HepG2 (cell line): Measurements from ENCODE around the gene MXD1. TPM values are rescaled to one million over a fixed set of nuclear protein-coding genes. Genes with fewer than 3 reads are reported as not detected.

Source experiments
- AKAP8 ChIP-seq: sonication (generic); formaldehyde crosslinking; IDR thresholded peaks from 2 replicates; pipeline ENCODE4 v1.5.1; 2020; ENCODE audit warnings: mild to moderate bottlenecking, missing genetic modification reagents
- CEBPG ChIP-seq: IDR thresholded peaks from 2 replicates; pipeline ENCODE4 v1.6.1; 2016
- GABPA ChIP-seq, 2 experiments: IDR thresholded peaks; 2 replicates each; pipeline ENCODE4 v1.6.1; 2011 to 2016; ENCODE audit warnings: low read depth in 2 of 2, low read length in 1 of 2, missing biosample characterization in 1 of 2, missing genetic modification characterization in 1 of 2
- IRF2 ChIP-seq: IDR thresholded peaks from 2 replicates; pipeline ENCODE4 v1.6.1; 2018; ENCODE audit warnings: missing genetic modification reagents, missing compliant biosample characterization
- KDM3A ChIP-seq: IDR thresholded peaks from 2 replicates; pipeline ENCODE4 v1.6.1; 2018; ENCODE audit warnings: low read depth, missing compliant biosample characterization
- KMT2B ChIP-seq: IDR thresholded peaks from 2 replicates; pipeline ENCODE4 v1.6.1; 2016; ENCODE audit warnings: missing genetic modification reagents, missing compliant biosample characterization
- NPAS2 ChIP-seq: sonication (generic); formaldehyde crosslinking; IDR thresholded peaks from 2 replicates; pipeline ENCODE4 v1.8.0; 2022; ENCODE audit warnings: mild to moderate bottlenecking, missing genetic modification reagents, borderline replicate concordance
- POLR2AphosphoS5 ChIP-seq: IDR thresholded peaks from 2 replicates; pipeline ENCODE4 v1.6.1; 2012; ENCODE audit warnings: low read depth, low read length
- RELA ChIP-seq: sonication (generic); formaldehyde crosslinking; IDR thresholded peaks from 2 replicates; pipeline ENCODE4 v1.4.0; 2020; ENCODE audit warnings: missing genetic modification reagents
- SAP130 ChIP-seq: IDR thresholded peaks from 2 replicates; pipeline ENCODE4 v1.6.1; 2016; ENCODE audit warnings: low read depth
- SRY ChIP-seq: sonication (generic); formaldehyde crosslinking; IDR thresholded peaks from 2 replicates; pipeline ENCODE4 v1.8.0; 2022; ENCODE audit warnings: mild to moderate bottlenecking, missing genetic modification reagents
- XBP1 ChIP-seq: sonication (generic); formaldehyde crosslinking; IDR thresholded peaks from 2 replicates; pipeline ENCODE4 v1.5.0; 2020; ENCODE audit warnings: missing genetic modification reagents
- ZNF138 ChIP-seq: sonication (generic); formaldehyde crosslinking; IDR thresholded peaks from 2 replicates; pipeline ENCODE4 v1.5.0; 2020; ENCODE audit warnings: mild to moderate bottlenecking, low read depth, missing genetic modification reagents
- ZNF430 ChIP-seq: sonication (generic); formaldehyde crosslinking; IDR thresholded peaks from 2 replicates; pipeline ENCODE4 v1.9.0; 2021; ENCODE audit warnings: mild to moderate bottlenecking, missing genetic modification reagents
- ZNF432 ChIP-seq: sonication (generic); formaldehyde crosslinking; IDR thresholded peaks from 2 replicates; pipeline ENCODE4 v1.5.0; 2020; ENCODE audit warnings: missing genetic modification reagents, mild to moderate bottlenecking, borderline replicate concordance
- polyA plus RNA-seq, 8 experiments: library from polyadenylated mRNA; depleted of rRNA in 3 of 8; stranded (reverse) in 7 of 8; unstranded in 1 of 8; fragments of >200 nt; fragmentation: Illumina TruSeq in 4 of 8; extraction: Trizol in 4 of 8; gene quantifications; 2 replicates each; pipeline versions ENCODE4 v1.2.1 to v1.2.3, GENCODE V29; 2011 to 2016; ENCODE audit warnings: low read depth in 4 of 8, missing spikeins in 1 of 8, mixed read lengths in 1 of 8; ENCODE audit not compliant: insufficient read depth in 1 of 8
- total RNA-seq, 5 experiments: library from RNA; depleted of rRNA; stranded (reverse); fragments of >200 nt; fragmentation: Illumina TruSeq; extraction: Trizol; gene quantifications; 2 replicates each; pipeline ENCODE4 v1.2.3, GENCODE V29; 2016; ENCODE audit warnings: low read depth in 1 of 5
- TF ChIP-seq, protein P1 (sequence below): sonication (generic); formaldehyde crosslinking; IDR thresholded peaks from 2 replicates; pipeline ENCODE4 v1.8.1; 2023; ENCODE audit warnings: missing genetic modification reagents, mild to moderate bottlenecking, borderline replicate concordance
- TF ChIP-seq, protein P2 (sequence below): IDR thresholded peaks from 2 replicates; pipeline ENCODE4 v1.6.1; 2016
- TF ChIP-seq, protein P3 (sequence below): sonication (generic); formaldehyde crosslinking; IDR thresholded peaks from 2 replicates; pipeline ENCODE4 v1.4.0; 2020; ENCODE audit warnings: missing genetic modification reagents, borderline replicate concordance
- TF ChIP-seq, protein P4 (sequence below): sonication (generic); formaldehyde crosslinking; IDR thresholded peaks from 2 replicates; pipeline ENCODE4 v1.4.0; 2020; ENCODE audit warnings: mild to moderate bottlenecking, missing genetic modification reagents
- TF ChIP-seq, protein P5 (sequence below): sonication (generic); formaldehyde crosslinking; conservative IDR thresholded peaks from 2 replicates; pipeline ENCODE4 v1.4.0; 2020; ENCODE audit warnings: mild to moderate bottlenecking, missing genetic modification reagents, moderate library complexity

MXD1 gene
- total and polyA plus RNA-seq, 2 of the 13 experiments (the other 11 are each of a cell fraction or from before 2014, with no cell fraction given): 6.4 to 14.9 TPM

DNA sequence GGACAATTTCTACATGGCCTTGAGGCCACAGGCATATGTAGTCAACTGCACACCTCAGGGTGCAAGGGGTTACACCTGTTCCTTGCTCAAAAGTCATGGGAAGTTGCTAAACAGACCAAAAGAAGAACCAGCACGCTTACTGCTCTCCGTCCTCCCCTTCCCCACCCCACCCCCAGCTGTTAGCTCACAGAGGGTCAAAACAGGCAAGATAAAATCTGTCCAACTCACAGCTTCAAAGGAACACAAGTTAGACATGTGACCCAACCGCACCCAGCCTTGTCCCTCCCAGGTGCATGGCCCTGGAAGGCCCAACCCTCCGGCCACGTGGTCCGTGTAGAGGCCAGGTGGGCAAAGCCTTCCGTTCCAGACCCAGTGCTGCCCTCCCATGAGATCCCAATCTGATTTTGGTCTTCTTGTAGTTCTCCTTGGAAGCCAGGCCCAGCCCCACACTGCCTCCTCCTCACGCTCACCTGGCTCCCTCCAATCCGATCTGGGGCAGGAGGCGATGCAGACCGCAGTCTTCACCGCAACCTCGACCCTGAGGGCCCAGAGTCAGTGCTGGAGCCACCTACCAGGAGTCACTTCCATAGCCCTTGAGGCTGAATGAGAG lies 61.0 kb downstream of the MXD1 start (continued):
- TF ChIP-seq, protein P1, sequence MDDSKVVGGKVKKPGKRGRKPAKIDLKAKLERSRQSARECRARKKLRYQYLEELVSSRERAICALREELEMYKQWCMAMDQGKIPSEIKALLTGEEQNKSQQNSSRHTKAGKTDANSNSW (CRISPR knock-in tag): no peak; the same call in 1 of the 2 replicates
- TF ChIP-seq RELA (CRISPR knock-in tag): no peak
- TF ChIP-seq NPAS2 (CRISPR knock-in tag): no peak
- TF ChIP-seq CEBPG (CRISPR knock-in tag): 0 out of 2 replicates have a peak, but pooled peaks have one; percentile 3
- no peak for TF ChIP-seq POLR2AphosphoS5
- TF ChIP-seq, protein P2, sequence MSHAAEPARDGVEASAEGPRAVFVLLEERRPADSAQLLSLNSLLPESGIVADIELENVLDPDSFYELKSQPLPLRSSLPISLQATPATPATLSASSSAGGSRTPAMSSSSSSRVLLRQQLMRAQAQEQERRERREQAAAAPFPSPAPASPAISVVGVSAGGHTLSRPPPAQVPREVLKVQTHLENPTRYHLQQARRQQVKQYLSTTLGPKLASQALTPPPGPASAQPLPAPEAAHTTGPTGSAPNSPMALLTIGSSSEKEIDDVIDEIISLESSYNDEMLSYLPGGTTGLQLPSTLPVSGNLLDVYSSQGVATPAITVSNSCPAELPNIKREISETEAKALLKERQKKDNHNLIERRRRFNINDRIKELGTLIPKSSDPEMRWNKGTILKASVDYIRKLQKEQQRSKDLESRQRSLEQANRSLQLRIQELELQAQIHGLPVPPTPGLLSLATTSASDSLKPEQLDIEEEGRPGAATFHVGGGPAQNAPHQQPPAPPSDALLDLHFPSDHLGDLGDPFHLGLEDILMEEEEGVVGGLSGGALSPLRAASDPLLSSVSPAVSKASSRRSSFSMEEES (CRISPR knock-in tag): peak; percentile 74; the same call in 1 of the 2 replicates
- TF ChIP-seq SRY (CRISPR knock-in tag): no peak
- TF ChIP-seq, protein P3, sequence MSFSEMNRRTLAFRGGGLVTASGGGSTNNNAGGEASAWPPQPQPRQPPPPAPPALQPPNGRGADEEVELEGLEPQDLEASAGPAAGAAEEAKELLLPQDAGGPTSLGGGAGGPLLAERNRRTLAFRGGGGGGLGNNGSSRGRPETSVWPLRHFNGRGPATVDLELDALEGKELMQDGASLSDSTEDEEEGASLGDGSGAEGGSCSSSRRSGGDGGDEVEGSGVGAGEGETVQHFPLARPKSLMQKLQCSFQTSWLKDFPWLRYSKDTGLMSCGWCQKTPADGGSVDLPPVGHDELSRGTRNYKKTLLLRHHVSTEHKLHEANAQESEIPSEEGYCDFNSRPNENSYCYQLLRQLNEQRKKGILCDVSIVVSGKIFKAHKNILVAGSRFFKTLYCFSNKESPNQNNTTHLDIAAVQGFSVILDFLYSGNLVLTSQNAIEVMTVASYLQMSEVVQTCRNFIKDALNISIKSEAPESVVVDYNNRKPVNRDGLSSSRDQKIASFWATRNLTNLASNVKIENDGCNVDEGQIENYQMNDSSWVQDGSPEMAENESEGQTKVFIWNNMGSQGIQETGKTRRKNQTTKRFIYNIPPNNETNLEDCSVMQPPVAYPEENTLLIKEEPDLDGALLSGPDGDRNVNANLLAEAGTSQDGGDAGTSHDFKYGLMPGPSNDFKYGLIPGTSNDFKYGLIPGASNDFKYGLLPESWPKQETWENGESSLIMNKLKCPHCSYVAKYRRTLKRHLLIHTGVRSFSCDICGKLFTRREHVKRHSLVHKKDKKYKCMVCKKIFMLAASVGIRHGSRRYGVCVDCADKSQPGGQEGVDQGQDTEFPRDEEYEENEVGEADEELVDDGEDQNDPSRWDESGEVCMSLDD: no peak
- no peak for TF ChIP-seq XBP1 (CRISPR knock-in tag)
- TF ChIP-seq ZNF432 (CRISPR knock-in tag): no peak
- TF ChIP-seq ZNF138 (CRISPR knock-in tag): no peak
- TF ChIP-seq SAP130 (CRISPR knock-in tag): peak; percentile 43
- no peak for TF ChIP-seq KDM3A (CRISPR knock-in tag)
- TF ChIP-seq ZNF430 (CRISPR knock-in tag): peak; percentile 28; the same call in 1 of the 2 replicates
- peak; percentile 35; the same call in 1 of the 2 replicates for TF ChIP-seq KMT2B (CRISPR knock-in tag)
- TF ChIP-seq, protein P4, sequence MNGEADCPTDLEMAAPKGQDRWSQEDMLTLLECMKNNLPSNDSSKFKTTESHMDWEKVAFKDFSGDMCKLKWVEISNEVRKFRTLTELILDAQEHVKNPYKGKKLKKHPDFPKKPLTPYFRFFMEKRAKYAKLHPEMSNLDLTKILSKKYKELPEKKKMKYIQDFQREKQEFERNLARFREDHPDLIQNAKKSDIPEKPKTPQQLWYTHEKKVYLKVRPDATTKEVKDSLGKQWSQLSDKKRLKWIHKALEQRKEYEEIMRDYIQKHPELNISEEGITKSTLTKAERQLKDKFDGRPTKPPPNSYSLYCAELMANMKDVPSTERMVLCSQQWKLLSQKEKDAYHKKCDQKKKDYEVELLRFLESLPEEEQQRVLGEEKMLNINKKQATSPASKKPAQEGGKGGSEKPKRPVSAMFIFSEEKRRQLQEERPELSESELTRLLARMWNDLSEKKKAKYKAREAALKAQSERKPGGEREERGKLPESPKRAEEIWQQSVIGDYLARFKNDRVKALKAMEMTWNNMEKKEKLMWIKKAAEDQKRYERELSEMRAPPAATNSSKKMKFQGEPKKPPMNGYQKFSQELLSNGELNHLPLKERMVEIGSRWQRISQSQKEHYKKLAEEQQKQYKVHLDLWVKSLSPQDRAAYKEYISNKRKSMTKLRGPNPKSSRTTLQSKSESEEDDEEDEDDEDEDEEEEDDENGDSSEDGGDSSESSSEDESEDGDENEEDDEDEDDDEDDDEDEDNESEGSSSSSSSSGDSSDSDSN (CRISPR knock-in tag): 0 out of 2 replicates have a peak, but pooled peaks have one; percentile 9
- TF ChIP-seq IRF2 (CRISPR knock-in tag): no peak
- no peak for TF ChIP-seq GABPA (IDR thresholded peaks at IDR 0.05; ENCODE audit: low read depth, low read length)
- no peak for TF ChIP-seq GABPA (CRISPR knock-in tag; IDR thresholded peaks at IDR 0.05; ENCODE audit: low read depth)
- TF ChIP-seq, protein P5, sequence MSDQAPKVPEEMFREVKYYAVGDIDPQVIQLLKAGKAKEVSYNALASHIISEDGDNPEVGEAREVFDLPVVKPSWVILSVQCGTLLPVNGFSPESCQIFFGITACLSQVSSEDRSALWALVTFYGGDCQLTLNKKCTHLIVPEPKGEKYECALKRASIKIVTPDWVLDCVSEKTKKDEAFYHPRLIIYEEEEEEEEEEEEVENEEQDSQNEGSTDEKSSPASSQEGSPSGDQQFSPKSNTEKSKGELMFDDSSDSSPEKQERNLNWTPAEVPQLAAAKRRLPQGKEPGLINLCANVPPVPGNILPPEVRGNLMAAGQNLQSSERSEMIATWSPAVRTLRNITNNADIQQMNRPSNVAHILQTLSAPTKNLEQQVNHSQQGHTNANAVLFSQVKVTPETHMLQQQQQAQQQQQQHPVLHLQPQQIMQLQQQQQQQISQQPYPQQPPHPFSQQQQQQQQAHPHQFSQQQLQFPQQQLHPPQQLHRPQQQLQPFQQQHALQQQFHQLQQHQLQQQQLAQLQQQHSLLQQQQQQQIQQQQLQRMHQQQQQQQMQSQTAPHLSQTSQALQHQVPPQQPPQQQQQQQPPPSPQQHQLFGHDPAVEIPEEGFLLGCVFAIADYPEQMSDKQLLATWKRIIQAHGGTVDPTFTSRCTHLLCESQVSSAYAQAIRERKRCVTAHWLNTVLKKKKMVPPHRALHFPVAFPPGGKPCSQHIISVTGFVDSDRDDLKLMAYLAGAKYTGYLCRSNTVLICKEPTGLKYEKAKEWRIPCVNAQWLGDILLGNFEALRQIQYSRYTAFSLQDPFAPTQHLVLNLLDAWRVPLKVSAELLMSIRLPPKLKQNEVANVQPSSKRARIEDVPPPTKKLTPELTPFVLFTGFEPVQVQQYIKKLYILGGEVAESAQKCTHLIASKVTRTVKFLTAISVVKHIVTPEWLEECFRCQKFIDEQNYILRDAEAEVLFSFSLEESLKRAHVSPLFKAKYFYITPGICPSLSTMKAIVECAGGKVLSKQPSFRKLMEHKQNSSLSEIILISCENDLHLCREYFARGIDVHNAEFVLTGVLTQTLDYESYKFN (CRISPR knock-in tag): peak; percentile 26; the same call in 1 of the 2 replicates
- TF ChIP-seq AKAP8 (CRISPR knock-in tag): no peak
